Ishikawa (cell line): Measurements from ENCODE around the gene PCCA.

Experiments
- EGR1 ChIP-seq: IDR thresholded peaks from 2 replicates; pipeline ENCODE4 v1.6.1; 2012
- EP300 ChIP-seq: IDR thresholded peaks from 2 replicates; pipeline ENCODE4 v1.6.1; 2012; ENCODE audit warnings: borderline replicate concordance
- TF ChIP-seq, protein P1 (sequence below): IDR thresholded peaks from 2 replicates; pipeline ENCODE4 v1.6.1; 2012; ENCODE audit warnings: low read depth, mild to moderate bottlenecking
- TF ChIP-seq, protein P2 (sequence below): IDR thresholded peaks from 2 replicates; pipeline ENCODE4 v1.6.1; 2012

DNA sequence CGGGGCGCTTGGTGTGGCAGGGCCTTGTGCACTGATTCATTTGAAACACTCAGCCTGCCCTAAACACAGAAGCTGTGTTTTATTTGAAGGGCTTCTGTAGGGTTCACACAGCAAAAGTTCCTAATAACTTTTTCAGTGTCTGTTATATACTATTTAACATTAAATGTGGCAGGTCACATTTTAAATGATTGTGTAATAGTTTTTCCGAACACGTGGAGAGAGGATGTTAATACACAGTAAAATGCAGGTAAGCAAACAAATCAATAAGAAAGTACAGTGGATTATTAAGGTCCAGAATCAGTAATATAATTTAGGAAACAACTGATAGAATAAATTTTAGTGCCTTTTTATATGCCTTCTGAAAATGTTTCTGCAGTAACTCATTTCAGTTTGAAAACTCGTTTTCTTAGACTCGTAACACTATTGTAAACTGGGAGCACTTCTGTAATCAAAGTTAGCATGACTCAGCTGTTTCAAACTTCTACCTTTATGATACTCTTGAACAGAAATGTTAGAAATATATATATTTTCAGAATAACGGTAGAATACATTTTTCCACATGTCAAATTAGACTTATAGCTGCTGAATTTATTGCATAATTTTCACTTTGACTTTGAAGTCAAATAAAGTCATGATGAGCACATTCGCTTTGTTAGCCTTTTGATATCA lies 429.6 kb downstream of the PCCA start:
- TF ChIP-seq EP300 (no peak), EGR1 (no peak)
- TF ChIP-seq, protein P1, sequence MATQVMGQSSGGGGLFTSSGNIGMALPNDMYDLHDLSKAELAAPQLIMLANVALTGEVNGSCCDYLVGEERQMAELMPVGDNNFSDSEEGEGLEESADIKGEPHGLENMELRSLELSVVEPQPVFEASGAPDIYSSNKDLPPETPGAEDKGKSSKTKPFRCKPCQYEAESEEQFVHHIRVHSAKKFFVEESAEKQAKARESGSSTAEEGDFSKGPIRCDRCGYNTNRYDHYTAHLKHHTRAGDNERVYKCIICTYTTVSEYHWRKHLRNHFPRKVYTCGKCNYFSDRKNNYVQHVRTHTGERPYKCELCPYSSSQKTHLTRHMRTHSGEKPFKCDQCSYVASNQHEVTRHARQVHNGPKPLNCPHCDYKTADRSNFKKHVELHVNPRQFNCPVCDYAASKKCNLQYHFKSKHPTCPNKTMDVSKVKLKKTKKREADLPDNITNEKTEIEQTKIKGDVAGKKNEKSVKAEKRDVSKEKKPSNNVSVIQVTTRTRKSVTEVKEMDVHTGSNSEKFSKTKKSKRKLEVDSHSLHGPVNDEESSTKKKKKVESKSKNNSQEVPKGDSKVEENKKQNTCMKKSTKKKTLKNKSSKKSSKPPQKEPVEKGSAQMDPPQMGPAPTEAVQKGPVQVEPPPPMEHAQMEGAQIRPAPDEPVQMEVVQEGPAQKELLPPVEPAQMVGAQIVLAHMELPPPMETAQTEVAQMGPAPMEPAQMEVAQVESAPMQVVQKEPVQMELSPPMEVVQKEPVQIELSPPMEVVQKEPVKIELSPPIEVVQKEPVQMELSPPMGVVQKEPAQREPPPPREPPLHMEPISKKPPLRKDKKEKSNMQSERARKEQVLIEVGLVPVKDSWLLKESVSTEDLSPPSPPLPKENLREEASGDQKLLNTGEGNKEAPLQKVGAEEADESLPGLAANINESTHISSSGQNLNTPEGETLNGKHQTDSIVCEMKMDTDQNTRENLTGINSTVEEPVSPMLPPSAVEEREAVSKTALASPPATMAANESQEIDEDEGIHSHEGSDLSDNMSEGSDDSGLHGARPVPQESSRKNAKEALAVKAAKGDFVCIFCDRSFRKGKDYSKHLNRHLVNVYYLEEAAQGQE = no peak
- TF ChIP-seq, protein P2, sequence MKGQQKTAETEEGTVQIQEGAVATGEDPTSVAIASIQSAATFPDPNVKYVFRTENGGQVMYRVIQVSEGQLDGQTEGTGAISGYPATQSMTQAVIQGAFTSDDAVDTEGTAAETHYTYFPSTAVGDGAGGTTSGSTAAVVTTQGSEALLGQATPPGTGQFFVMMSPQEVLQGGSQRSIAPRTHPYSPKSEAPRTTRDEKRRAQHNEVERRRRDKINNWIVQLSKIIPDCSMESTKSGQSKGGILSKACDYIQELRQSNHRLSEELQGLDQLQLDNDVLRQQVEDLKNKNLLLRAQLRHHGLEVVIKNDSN = no peak
